Bronchial smooth muscle cell (primary cell): ENCODE data around the gene PLXNC1. TPM values are rescaled to one million over a fixed set of nuclear protein-coding genes. Genes with fewer than 3 reads are reported as not detected.

ENCODE experiments used
- total RNA-seq: library from RNA; depleted of rRNA; stranded (reverse); fragments of >200 nt; gene quantifications from 2 replicates; pipeline ENCODE4 v1.2.1, GENCODE V29; 2014

Gene PLXNC1
- total RNA-seq = 6.8 and 21.1 TPM in 2 replicates

GRCh38 chr12:94147991-94148738 lies at the start of gene PLXNC1:
Gene PLXNC1, plus strand, starts transcription at chr12:94148577. Its CDS starts 395 bp downstream, at chr12:94148972.

